K562 (cell line): Measurements from ENCODE around the gene TMEM179. TPM values are rescaled to one million over a fixed set of nuclear protein-coding genes. Genes with fewer than 3 reads are reported as not detected.

Experiments used
- BCOR ChIP-seq: fragments of 450-650 bp; IDR thresholded peaks from 2 replicates; pipeline ENCODE4 v1.6.1; 2016
- BRCA1 ChIP-seq, 2 experiments: fragments of 450-650 bp in 1 of 2; sonication (generic) in 1 of 2; formaldehyde crosslinking in 1 of 2; IDR thresholded peaks; 2 replicates each; pipeline versions ENCODE4 v1.5.0 to v1.6.1; 2017 to 2020; ENCODE audit warnings: mild to moderate bottlenecking in 1 of 2, missing genetic modification reagents in 1 of 2
- CAMTA2 ChIP-seq: fragments of 250-450 bp; sonication (Bioruptor Pico); conservative IDR thresholded peaks from 2 replicates; pipeline ENCODE4 v1.5.1; 2022
- CREM ChIP-seq: IDR thresholded peaks from 2 replicates; pipeline ENCODE4 v1.6.1; 2014; ENCODE audit warnings: antibody characterized with exemption, low read depth
- EP300 ChIP-seq: IDR thresholded peaks from 2 replicates; pipeline ENCODE4 v1.6.1; 2012; ENCODE audit warnings: low read length, improper control_type of control experiment
- ERF ChIP-seq: fragments of 450-650 bp; formaldehyde crosslinking; IDR thresholded peaks from 2 replicates; pipeline ENCODE4 v1.4.0; 2020; ENCODE audit warnings: mild to moderate bottlenecking, mixed read lengths
- FOXJ2 ChIP-seq: fragments of 200-800 bp; sonication (Bioruptor generic); IDR thresholded peaks from 2 replicates; pipeline ENCODE4 v1.6.1; 2016; ENCODE audit warnings: missing genetic modification characterization, missing compliant biosample characterization
- NUFIP1 ChIP-seq: fragments of 450-650 bp; IDR thresholded peaks from 2 replicates; pipeline ENCODE4 v1.6.1; 2018; ENCODE audit not compliant: partially characterized antibody
- PCBP2 ChIP-seq: fragments of 200-400 bp; formaldehyde crosslinking; IDR thresholded peaks from 2 replicates; pipeline ENCODE4 v1.6.1; 2018; ENCODE audit warnings: low read length, low read depth, mild to moderate bottlenecking, moderate library complexity; ENCODE audit not compliant: poor library complexity, severe bottlenecking
- RBBP5 ChIP-seq: fragments of 200-600 bp; sonication (generic); IDR thresholded peaks from 2 replicates; pipeline ENCODE4 v1.6.1; 2012; ENCODE audit warnings: borderline replicate concordance, mild to moderate bottlenecking, low read length, control low read depth, inconsistent platforms; ENCODE audit not compliant: insufficient read depth, poor library complexity, severe bottlenecking
- RFX1 ChIP-seq: fragments of 450-650 bp; IDR thresholded peaks from 2 replicates; pipeline ENCODE4 v1.6.1; 2016; ENCODE audit warnings: mild to moderate bottlenecking, moderate library complexity
- RHOXF2B ChIP-seq: fragments of 250-450 bp; sonication (Bioruptor Pico); conservative IDR thresholded peaks from 2 replicates; pipeline ENCODE4 v1.5.1; 2021
- SMAD4 ChIP-seq: fragments of 250-450 bp; sonication (Bioruptor Pico); conservative IDR thresholded peaks from 2 replicates; pipeline ENCODE4 v1.8.0; 2021; ENCODE audit warnings: inconsistent platforms, mild to moderate bottlenecking, moderate library complexity
- SNRNP70 ChIP-seq: fragments of 200-400 bp; formaldehyde crosslinking; optimal IDR thresholded peaks from 2 replicates; pipeline ENCODE3; 2017; ENCODE audit warnings: low read depth, low read length
- TBP ChIP-seq: optimal IDR thresholded peaks from 2 replicates; pipeline ENCODE3; 2011; ENCODE audit warnings: low read depth, low read length, improper control_type of control experiment
- ZBTB1 ChIP-seq: sonication (generic); formaldehyde crosslinking; IDR thresholded peaks from 2 replicates; pipeline ENCODE4 v1.8.1; 2023; ENCODE audit warnings: missing genetic modification reagents, low read depth, mild to moderate bottlenecking, borderline replicate concordance
- ZBTB17 ChIP-seq: fragments of 450-650 bp; formaldehyde crosslinking; IDR thresholded peaks from 2 replicates; pipeline ENCODE4 v1.4.0; 2020; ENCODE audit warnings: mild to moderate bottlenecking
- ZFP30 ChIP-seq: fragments of 250-450 bp; sonication (Bioruptor Pico); IDR thresholded peaks from 2 replicates; pipeline ENCODE4 v1.8.0; 2022; ENCODE audit warnings: moderate library complexity, mild to moderate bottlenecking, inconsistent platforms, borderline replicate concordance
- ZNF12 ChIP-seq: sonication (generic); formaldehyde crosslinking; IDR thresholded peaks from 2 replicates; pipeline ENCODE4 v1.4.0; 2020; ENCODE audit warnings: mild to moderate bottlenecking, missing genetic modification reagents
- ZNF124 ChIP-seq: sonication (generic); formaldehyde crosslinking; IDR thresholded peaks from 2 replicates; pipeline ENCODE4 v1.8.1; 2022; ENCODE audit warnings: missing genetic modification reagents
- ZNF316 ChIP-seq: fragments of 450-650 bp; IDR thresholded peaks from 2 replicates; pipeline ENCODE4 v1.6.1; 2016
- polyA plus RNA-seq, 8 experiments: library from polyadenylated mRNA; depleted of rRNA in 4 of 8; stranded (reverse) in 5 of 8; unstranded in 3 of 8; fragments of >200 nt; fragmentation: Nextera tagmentation in 2 of 8; fragmentation: Illumina TruSeq in 1 of 8; extraction: Ambion mirVana in 2 of 8; extraction: Trizol in 1 of 8; gene quantifications; 2 replicates each; pipeline versions ENCODE4 v1.2.1 to v1.2.3, GENCODE V29; 2011 to 2014; ENCODE audit warnings: inconsistent platforms in 1 of 8, missing spikeins in 1 of 8
- total RNA-seq, 7 experiments: library from RNA; depleted of rRNA in 6 of 7; stranded (reverse); fragments of >200 nt in 6 of 7; fragmentation: Illumina TruSeq in 2 of 7; extraction: Trizol in 2 of 7; gene quantifications; 2 replicates each; pipeline versions ENCODE4 v1.2.1 to v1.2.3, GENCODE V29; 2011 to 2021; ENCODE audit warnings: low replicate concordance in 1 of 7
- TF ChIP-seq, protein P1 (sequence below): IDR thresholded peaks from 2 replicates; pipeline ENCODE4 v1.6.1; 2011; ENCODE audit not compliant: insufficient read length; ENCODE audit errors: extremely low read depth
- TF ChIP-seq, protein P2 (sequence below), 2 experiments: fragments of 450-650 bp; conservative IDR thresholded peaks; 2 replicates each; pipeline ENCODE4 v1.6.1; 2017; ENCODE audit warnings: mild to moderate bottlenecking in 2 of 2, moderate library complexity in 2 of 2
- TF ChIP-seq, protein P3 (sequence below): sonication (generic); formaldehyde crosslinking; IDR thresholded peaks from 2 replicates; pipeline ENCODE4 v1.5.0; 2020; ENCODE audit warnings: missing genetic modification reagents
- TF ChIP-seq, protein P4 (sequence below), 2 experiments: fragments of 200-800 bp in 1 of 2; sonication (Bioruptor generic) in 1 of 2; sonication (generic) in 1 of 2; formaldehyde crosslinking in 1 of 2; IDR thresholded peaks in 1 of 2; conservative IDR thresholded peaks in 1 of 2; 2 replicates each; pipeline versions ENCODE4 v1.5.0 to v1.6.1; 2016 to 2020; ENCODE audit warnings: missing compliant biosample characterization in 1 of 2, missing genetic modification characterization in 1 of 2, missing genetic modification reagents in 1 of 2

The TMEM179 gene
- total and polyA plus RNA-seq, 9 of the 15 experiments (the other 6 are each of a cell fraction or from before 2014, with no cell fraction given), result not detected

DNA sequence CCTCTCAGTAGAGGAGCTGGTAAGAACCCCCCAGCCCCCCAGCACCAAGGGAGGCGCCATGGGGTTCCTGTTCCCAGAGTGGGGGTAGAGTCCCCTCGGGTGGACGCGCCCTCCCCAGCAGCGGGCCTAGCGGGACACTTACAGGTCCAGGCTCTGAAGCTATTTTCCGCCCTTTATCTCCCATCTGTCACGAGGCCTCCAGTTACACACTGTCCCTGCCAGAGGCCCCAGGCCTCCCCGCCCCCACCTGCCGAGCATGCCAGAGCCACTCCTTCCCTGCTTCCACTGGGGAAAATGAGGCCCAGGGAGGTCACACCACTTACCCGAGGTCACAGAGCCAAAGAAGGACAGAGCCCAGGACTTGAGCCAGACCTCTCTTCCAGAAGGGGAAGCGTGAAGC is 21.9 kb downstream of the TMEM179 start (continued):
- no peak for TF ChIP-seq ZFP30
- TF ChIP-seq SMAD4 (CRISPR knock-in tag), result no peak
- no peak for TF ChIP-seq RFX1
- peak; percentile 63 for TF ChIP-seq RBBP5
- no peak for TF ChIP-seq RHOXF2B (CRISPR knock-in tag)
- no peak for TF ChIP-seq TBP
- TF ChIP-seq, protein P1, sequence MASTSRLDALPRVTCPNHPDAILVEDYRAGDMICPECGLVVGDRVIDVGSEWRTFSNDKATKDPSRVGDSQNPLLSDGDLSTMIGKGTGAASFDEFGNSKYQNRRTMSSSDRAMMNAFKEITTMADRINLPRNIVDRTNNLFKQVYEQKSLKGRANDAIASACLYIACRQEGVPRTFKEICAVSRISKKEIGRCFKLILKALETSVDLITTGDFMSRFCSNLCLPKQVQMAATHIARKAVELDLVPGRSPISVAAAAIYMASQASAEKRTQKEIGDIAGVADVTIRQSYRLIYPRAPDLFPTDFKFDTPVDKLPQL, result no peak
- peak; percentile 42; the same call in 1 of the 2 replicates for TF ChIP-seq EP300
- TF ChIP-seq ZNF316, result no peak
- TF ChIP-seq, protein P2, sequence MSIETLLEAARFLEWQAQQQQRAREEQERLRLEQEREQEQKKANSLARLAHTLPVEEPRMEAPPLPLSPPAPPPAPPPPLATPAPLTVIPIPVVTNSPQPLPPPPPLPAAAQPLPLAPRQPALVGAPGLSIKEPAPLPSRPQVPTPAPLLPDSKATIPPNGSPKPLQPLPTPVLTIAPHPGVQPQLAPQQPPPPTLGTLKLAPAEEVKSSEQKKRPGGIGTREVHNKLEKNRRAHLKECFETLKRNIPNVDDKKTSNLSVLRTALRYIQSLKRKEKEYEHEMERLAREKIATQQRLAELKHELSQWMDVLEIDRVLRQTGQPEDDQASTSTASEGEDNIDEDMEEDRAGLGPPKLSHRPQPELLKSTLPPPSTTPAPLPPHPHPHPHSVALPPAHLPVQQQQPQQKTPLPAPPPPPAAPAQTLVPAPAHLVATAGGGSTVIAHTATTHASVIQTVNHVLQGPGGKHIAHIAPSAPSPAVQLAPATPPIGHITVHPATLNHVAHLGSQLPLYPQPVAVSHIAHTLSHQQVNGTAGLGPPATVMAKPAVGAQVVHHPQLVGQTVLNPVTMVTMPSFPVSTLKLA (conservative IDR thresholded peaks at IDR 0.05), result peak in 1 of 2 experiments; percentile 50; a peak in 2 of 4 replicates
- TF ChIP-seq, protein P3, sequence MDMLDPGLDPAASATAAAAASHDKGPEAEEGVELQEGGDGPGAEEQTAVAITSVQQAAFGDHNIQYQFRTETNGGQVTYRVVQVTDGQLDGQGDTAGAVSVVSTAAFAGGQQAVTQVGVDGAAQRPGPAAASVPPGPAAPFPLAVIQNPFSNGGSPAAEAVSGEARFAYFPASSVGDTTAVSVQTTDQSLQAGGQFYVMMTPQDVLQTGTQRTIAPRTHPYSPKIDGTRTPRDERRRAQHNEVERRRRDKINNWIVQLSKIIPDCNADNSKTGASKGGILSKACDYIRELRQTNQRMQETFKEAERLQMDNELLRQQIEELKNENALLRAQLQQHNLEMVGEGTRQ (CRISPR knock-in tag), result peak; percentile 28
- TF ChIP-seq CAMTA2 (CRISPR knock-in tag), result no peak
- TF ChIP-seq BCOR, result 0 out of 2 replicates have a peak, but pooled peaks have one; percentile 6
- no peak for TF ChIP-seq ZBTB1 (CRISPR knock-in tag)
- no peak for TF ChIP-seq BRCA1 (IDR thresholded peaks at IDR 0.05)
- TF ChIP-seq BRCA1 (CRISPR knock-in tag; IDR thresholded peaks at IDR 0.05), result no peak
- TF ChIP-seq CREM, result no peak
- TF ChIP-seq ZNF124 (CRISPR knock-in tag), result no peak
- TF ChIP-seq, protein P4, sequence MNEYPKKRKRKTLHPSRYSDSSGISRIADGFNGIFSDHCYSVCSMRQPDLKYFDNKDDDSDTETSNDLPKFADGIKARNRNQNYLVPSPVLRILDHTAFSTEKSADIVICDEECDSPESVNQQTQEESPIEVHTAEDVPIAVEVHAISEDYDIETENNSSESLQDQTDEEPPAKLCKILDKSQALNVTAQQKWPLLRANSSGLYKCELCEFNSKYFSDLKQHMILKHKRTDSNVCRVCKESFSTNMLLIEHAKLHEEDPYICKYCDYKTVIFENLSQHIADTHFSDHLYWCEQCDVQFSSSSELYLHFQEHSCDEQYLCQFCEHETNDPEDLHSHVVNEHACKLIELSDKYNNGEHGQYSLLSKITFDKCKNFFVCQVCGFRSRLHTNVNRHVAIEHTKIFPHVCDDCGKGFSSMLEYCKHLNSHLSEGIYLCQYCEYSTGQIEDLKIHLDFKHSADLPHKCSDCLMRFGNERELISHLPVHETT (CRISPR knock-in tag; conservative IDR thresholded peaks at IDR 0.05 in 1 of 2, IDR thresholded peaks at IDR 0.05 in 1 of 2), result peak in 1 of 2 experiments; percentile 45; a peak in 1 of 4 replicates
- TF ChIP-seq FOXJ2, result peak; percentile 69; the same call in 1 of the 2 replicates
- TF ChIP-seq ZBTB17 (CRISPR knock-in tag), result no peak
- TF ChIP-seq NUFIP1, result no peak
- TF ChIP-seq SNRNP70, result no peak
- TF ChIP-seq ZNF12 (CRISPR knock-in tag), result no peak
- TF ChIP-seq ERF (CRISPR knock-in tag), result no peak
- TF ChIP-seq PCBP2, result no peak
